Stimulated activated CD4-positive, alpha-beta T cell treated with anti-CD3 and anti-CD28 coated beads, Interleukin-15, amount 100 ng/mL, for 24 hours (primary cell): ENCODE measurements around the gene FADS1.
A peak's percentile ranks its signal among the peaks of the same experiment; 100 is the strongest.

Experiments used
- DNase-seq: peaks from one replicate; pipeline ENCODE4 v3.0.0-alpha.2; 2020

The FADS1 gene

DNA sequence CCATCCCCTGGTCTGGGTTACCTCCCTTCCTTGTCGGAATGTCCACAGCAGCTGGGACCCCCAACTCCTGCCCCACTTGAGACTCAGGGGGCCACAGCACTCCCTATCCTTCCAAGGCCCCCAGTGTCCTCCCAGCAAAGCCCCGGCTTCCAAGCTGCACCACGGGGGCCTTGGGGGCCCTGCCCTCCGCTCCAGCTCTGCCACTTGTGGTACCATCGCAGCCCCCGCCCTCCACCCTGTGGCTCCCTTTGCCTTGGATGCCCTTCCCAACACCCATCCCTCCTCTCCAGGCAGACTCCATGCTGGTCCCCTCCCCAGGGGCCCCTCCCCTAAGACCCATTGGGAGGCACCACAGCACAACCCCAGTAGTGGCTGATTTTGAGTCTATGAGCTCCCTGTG lies 41.7 kb downstream of the FADS1 start:
- DNase-seq = no peak

DNA sequence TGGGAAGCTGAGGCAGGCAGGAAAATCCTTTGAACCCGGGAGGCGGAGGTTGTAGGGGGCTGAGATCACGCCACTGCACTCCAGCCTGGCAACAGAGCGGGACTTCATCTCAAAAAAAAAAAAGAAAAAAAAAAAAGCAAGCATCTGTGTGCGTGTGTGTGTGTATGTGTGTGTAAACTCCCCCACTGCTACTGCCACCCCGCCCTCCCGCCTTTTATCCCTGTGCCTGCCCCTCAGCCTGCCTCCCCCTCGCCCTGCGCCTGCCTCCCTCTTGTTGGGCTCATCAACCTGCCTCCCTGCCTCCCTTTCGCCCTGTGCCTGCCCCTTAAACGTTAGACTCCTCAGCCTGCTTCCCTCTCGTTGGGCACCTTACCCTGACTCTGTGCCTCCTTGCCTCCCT lies 42.4 kb downstream of the FADS1 start:
- DNase-seq = no peak

DNA sequence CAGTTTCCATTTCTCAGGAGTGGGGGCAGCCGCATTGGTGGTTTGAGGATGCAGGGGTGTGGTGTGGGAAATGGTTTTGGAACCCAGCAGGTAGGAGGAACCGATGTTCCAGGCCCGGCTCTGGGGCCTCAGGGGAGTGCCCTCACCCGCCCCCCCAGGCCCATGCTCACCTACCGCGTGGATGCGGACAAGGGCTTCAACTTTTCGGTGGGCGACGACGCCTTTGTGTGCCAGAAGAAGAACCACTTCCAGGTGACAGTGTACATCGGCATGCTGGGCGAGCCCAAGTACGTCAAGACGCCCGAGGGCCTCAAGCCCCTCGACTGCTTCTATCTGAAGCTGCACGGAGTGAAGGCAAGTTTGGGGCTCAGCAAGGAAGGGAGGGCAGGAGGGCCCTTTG lies 43.0 kb downstream of the FADS1 start:
- no peak for DNase-seq

DNA sequence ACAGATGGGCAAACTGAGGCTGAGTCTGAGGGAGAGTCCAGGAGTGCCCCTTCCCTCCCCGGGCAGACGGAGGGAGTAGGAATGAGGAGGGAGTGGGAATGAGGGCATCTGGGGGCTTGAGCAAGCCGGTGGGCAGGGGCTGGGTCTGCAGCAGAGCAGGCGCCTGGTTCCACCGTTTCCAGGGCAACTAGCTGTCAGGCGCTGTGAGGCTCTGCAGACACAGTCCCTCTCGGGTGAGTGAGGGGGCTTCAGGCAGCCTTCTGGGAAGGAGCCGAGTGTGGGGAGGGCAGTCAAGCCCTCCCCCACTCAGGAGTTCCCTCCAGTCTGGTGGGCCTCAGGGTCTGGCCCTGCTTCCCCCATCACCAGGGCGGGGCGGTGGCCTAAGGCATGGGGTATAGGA lies 43.4 kb downstream of the FADS1 start:
- no peak for DNase-seq

DNA sequence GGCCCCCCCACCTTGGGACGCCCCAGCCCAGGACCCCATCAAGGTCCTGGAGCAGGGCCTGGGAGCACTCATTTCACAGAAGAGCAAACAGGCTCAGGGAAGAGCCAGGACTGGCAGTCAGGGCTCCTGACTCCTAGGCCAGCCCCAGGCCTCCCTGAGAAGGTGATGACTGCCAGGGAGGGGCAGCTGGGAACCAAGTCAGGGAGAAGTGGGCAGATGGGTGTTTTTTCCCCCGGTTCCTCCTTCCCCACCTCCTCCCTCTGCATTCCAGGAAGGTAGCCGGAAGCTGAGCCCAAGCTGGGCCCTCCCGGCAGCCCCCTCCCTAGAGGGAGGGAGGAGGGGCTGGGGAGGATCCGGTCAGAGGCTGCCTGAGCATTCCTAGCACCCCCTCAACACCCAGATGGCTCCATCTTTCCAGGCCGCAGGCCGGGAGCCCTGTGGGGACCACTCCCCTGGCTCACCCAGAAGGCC lies 44.8 kb downstream of the FADS1 start:
- no peak for DNase-seq

DNA sequence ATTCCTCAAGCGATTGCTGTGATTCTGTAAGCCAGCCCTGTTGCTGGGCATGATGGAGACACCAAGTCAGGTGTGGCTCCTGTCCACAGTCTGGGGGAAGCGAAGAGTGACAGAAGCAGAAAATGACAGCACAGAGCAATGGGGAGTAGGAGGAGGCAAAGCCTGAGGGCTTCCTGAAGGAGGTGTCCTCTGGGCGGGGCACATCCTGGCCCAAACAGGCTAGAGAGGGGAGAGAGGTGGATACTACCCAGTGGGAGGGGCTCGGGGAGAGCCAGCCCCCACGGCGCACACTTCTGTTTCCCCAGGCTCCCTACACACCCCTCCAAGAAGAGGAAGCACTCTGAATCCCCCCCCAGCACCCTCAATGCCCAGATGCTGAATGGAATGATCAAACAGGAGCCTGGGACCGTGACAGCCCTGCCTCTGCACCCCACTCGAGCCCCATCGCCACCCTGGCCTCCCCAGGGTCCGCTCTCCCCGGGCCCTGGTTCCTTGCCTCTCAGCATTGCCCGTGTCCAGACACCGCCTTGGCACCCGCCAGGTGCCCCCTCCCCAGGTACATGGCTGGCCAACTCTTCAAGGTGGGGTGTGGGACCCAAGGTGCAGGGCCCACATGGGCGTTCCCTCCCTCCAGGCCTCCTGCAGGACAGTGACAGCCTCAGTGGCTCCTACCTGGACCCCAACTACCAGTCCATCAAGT lies 45.5 kb downstream of the FADS1 start:
- DNase-seq = no peak

DNA sequence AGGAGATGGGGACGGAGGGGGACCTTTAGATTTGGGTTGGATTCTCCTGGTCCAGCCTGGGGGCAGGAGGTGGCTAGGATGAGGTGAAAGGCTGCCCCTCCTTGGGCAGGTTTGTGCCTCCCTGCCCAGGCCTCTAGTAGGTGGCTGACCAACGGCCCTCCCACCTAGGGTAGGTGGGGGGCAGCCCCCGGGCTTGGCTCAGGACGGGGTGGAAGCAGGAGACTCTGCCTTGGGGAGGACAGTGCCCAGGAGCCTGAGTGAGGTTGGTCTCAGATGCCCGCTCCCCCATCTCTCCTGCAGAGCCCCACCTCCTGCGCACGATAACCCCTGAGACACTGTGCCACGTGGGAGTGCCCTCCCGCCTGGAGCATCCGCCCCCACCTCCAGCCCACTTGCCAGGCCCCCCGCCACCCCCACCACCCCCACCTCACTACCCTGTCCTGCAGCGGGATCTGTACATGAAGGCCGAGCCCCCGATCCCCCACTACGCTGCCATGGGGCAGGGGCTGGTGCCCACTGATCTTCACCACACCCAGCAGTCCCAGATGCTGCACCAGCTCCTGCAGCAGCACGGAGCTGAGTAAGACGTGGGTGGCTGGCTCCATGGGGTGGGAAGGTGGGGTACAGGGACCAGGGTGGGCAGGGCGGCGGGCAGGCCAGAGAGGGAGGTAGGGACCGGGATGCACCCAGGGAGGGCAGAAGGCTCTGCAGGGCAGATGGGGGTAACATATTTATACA lies 46.7 kb downstream of the FADS1 start:
- DNase-seq = no peak

DNA sequence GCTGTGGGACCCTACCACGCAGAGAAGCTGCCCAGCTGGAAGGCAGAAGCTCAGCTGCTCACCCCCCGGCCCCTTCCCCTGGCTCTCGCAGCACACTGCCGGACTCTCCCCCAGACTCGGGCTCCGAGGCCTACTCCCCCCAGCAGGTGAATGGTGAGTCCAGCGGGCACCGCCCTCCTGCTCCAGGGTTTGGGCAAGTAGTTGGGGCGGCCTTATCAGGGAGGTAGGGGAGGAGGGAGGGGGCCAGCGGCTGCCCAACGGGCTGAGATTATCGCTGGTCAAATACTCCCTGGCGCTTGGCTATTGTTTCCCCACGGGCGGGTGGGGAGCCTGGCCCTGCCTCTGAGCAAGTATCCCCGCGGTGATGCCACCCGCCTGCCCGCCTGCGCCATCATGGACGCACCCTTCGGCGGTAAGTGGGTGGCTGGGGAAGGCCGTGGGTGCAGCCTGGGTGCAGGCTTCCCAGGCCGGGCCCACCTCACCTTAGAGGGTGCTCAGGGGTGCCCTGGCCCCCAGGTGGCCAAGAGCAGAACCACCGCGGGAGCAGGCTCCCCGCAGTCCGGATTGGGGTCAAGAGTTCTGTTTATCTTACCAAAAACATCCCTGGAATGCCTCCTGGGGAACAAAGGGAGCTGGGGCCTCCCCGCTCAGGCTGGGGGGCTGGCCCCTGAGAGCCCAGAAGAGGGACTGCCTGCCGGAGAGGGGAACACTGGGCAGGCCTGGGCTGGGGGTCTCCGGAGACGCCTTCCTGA lies 47.5 kb downstream of the FADS1 start:
- no peak for DNase-seq

DNA sequence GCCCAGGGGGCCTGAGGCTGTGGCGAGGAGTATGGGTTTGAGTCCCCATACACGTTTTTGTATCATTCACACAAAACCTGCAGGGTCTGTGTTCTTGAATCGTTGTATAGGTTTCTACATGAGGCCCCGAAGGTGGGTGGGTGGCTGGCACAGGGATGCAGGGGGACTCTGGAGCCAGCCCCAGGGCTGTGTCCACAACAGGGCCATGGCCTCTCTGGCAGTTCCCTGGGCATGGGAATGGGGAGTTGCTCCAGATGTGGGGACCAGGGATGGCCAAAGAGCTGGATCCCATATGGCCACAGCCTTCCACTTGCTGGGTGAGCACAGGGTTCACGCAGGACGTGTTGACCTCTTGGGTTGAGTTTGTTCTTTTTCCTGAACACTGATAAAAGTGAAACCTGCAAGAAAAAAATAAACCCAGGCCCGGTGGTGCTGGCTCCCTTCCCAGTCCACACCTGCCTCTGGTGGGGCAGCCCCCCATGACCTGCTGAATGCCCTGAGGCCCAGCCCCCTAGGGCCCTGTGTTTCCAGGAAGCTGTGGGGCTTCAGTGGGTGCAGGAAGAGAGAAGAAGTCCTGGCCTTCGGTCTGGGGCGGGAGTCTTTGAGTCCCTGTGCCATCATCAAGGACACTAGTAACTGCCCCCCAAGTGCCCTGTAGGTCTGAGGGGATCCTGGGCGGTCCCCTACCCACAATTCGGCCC lies 48.3 kb downstream of the FADS1 start:
- DNase-seq = no peak

DNA sequence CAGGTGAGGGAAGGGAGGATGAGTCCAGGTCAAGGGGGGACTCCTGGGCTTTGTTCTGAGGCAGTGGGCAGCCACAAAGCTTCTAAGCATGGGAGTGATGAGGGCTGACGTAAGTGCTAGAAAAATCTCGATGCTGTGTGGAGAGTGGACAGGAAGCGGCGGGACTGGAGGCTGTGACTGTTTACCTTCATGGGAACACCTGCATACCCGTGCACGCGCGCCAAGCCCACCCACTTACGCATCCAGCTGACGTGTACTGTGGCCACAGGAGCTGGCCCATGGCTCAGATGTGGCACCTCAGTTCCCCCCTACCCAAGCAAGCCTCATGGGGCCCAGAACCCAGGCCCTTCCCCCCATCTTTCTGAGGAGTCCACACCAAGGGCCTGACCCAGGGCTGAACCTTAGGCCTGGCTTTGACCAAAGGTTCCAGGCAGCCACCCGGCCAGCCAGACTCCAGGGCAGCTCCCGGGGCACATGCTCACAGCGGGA lies 50.4 kb downstream of the FADS1 start:
- no peak for DNase-seq

DNA sequence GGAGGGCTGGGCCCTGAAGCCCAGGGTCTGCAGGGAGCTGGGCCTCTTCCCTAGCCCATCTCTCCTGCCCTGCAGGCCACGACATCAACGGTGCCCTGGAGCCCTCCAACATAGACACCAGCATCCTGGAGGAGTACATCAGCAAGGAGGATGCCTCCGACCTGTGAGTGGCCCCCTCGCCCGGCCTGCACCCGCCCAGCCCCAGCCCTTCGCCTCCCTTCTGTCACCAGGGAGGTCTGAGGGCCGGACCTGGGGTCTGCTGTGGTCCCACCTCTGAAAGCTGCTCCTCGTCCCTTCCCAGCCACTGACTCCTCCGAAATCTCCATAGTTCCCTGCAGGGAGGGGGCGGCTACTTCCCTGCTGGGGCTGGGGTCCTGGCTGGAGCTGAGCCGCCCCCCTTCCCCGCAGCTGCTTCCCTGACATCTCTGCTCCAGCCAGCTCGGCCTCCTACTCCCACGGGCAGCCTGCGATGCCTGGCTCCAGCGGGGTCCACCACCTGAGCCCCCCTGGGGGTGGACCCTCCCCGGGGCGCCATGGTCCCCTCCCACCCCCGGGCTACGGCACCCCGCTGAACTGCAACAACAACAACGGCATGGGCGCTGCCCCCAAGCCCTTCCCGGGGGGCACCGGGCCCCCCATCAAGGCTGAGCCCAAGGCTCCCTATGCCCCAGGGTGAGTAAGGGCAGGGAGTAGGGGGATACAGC lies 51.1 kb downstream of the FADS1 start:
- no peak for DNase-seq

DNA sequence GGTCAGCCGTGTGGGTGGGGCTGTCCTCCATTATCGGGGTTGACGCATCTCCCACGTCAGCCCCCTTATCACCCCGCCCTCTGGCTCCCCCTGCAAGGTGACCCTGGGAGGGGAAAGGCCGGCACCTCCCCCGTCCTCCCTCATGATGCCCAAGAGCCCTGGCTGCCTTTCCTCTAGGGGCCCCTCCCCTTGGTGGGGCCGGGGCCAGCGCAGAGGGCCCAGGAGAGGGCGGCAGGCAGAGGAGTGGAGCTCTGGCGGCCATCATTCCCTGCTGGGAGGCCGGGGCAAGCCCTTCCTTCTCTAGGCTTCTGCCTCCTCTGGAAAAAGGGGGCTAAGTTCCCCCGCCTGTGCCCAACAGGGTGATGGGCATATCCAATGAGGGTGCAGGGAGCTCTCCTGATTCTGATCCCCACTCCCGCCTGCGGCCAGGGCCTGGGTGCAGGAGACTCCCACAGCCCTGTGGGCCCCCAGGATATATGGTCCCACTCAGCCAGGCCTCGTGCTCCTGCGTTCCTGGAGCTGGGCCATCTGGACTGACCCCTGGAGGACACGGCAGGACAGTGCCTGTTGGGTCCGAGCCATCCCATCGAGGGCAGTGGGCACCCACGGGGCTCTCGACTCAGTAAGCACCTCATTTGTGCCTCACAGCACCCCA lies 52.1 kb downstream of the FADS1 start:
- no peak for DNase-seq

DNA sequence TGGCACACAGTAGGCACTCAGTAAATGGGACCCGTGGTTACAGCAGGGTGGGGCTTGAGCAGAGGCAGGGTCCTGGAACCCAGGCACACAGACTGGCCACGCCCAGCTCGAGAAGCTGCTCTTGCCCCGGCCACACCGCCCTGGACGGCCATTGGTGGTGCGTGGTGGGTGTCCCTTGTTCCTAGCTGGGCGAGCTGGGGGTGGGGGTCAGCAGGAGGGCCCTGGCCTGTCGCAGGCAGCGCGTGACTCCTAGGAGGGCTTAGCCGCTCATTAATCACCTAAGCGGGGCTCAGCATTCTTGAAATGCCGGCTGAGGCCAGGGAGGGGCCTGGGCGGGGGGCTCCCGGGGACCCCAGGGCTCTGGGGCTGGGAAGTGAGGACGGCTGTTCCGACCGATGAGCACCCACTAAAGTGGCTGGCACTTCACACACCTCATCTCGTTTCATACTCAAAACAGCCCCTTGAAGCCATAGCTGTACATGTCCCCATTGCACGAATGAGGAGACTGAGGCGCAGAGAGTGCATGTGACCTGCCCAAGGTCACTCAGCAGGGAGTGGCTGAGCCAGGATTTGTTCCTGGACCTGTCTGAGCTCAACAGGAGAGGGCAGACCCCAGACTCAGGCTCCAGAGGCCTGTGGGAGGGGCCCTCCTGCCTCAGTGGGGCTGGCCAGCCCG lies 52.7 kb downstream of the FADS1 start:
- no peak for DNase-seq

DNA sequence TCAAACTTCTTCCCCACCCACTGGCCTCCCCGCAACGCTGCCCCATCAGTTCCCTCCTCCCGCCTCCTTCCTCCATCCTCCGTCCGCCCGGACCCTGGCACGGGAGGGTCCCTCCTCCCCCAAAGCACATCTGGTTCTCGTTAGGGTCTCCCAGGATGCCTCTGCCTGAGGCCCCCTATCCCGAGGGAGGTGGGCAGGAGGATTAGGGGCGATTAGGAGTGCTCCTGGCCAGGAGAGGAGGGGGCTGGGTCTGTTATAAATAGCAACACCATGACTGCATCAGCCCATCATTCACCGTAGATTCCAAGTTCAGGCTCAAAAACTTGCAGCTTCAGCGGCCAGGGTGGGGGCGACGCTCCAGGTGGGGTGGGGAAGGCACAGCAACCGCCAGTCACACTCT lies 54.0 kb downstream of the FADS1 start:
- no peak for DNase-seq

DNA sequence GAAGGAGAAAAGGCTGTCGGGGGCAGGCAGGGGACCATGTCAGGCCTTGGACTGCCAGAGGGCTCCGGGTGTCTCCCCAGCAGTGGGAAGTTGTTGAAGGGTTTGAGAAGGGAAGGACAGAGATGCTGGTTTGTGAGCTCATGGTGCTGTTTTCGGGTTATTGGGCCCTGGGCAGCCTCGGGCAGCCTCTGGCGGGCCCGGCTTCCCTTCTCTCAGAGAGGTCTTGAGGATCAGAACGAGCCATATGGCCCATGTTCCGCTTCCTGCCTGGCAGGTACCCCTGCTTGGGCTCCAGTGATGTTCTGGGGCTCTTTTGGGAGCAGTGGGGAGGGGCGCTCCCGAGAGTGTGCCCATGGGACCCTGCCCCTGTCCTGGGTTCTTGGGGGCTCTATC lies 54.6 kb downstream of the FADS1 start:
- DNase-seq = no peak

DNA sequence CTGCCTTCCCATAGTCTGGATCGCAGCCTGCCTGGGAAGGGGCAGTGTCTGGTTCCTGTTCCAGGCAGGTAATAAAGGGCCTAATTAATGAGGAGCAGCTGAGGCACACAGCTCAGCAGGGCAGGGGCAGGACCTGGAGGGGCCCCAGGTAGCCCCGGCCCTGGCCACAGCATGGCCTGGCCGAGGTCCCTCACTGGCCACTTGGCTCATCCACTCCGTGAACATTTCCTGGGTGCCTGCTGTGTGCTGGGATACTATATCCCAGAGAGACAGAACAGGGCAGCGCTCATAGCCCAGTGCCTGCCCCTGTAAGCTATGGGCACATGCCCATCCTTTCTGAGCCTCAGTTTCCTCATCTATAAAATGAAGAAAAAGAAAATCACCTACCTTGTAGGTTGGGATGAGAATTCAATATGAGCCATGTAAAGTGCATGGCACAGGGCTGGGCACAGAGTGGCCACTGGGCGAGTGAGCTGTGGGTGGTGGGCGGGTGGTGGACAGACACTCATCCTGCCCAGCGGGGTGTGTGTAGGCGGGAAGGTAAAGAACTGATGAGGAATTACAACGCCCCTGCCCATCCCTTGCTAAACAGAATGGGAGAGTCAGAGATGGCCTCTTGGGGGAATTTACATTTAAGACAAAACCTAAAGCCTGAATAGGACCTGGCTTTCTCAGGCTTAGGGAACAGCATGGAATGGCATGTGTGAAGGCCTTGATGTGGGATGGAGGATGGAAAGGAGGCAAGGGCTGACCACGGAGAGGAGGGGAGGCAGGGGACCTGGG lies 55.2 kb downstream of the FADS1 start:
- DNase-seq = no peak

DNA sequence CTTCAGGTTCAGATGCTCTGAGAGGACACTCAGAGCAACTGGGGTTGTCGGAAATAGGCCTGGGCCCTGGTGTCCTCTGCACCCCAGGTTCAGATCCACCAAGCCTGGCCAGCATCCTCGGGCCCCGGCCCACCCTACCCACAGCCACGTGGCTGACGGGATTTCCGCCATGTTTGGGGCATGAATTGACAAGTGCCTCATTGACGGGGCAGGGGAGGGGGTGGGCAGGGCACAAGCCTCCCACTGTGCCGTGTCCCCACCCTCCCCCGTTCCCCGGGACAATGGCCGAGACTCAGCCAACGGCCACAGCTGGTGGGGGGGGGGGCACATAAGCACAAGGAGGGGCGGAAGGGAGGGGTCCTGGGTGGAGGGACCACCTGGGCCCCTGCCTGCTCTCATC lies 55.9 kb downstream of the FADS1 start:
- DNase-seq = no peak

DNA sequence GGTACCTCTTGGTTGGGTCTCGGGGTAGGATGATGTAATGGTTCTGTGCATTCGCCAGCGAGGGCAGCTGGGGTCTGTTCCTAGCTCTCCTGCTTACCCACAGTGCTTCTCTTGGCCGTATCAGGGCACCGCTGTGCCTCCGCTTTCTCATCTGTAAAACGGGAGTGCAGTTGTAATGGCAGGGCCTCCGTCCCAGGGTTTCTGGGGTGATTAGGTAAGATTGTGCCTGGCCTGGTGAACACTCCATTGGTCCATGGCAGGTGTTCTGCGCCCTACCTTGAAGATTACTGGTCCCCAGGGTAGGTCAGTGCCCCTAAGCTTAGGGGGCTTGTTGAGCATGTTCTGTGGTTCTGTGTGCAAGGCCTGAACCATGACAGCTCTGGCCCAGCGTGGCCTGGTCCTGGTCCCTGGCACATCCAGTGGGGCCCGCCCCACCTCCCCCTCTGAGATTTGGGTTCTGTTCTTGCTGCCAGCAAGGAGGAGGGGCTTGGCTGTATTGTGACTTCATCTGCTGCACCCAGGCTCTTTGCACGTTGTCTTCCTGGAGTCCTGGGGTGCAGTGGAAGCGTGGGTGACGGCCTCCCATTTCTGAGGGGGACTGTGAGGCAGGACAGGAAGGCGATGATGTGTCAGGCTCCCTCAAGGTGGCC lies 59.5 kb downstream of the FADS1 start:
- no peak for DNase-seq

DNA sequence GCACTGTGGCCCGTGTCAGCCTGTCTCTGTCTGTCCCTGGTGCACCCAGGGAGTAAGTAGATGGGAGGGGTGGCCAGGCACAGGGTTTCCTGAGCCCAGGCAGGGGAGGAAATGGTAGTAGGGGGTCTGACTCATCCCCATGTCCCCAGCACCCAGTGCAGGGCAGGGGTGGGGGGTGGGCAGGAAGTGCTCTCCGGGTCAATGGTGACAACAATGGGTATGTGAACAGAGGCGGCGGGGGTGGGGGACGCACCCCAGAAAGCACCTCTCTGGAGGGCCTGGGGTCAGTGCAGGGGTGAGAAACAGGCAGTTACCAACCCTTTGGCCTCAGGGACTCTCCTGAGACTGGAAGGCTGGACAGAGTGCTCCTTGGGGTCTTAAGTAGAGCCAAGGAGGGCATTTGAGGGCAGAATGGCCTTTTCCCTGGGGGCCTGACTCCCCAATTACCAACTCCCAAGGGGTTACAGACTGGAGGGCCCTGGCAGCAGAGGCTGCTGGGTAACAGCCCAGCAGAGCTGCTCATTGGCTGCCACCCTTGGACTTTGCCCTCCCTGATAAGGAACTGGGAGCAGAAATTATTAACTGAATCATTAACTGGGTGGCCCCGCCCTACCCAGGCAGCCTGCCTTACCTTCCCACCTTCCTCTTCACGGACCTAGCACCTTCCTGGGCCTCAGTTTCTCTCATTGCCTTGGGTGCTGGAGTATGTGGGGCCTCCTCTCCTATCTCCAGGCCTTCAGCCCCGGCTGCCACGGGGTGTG lies 60.2 kb downstream of the FADS1 start:
- peak; percentile 26 for DNase-seq
